Tibial nerve (tissue), 4 donors: ENCODE measurements around the gene NRCAM.

Experiments
- EP300 ChIP-seq, 2 donors: sonication (generic); formaldehyde crosslinking; IDR thresholded peaks; one replicate each; pipeline ENCODE4 v1.6.1; 2017; ENCODE audit warnings: antibody characterized with exemption in 2 of 2, mild to moderate bottlenecking in 1 of 2
- POLR2A ChIP-seq, 2 donors: fragments of 450-650 bp; IDR thresholded peaks; one replicate each; pipeline ENCODE4 v1.6.1; 2017; ENCODE audit warnings: antibody characterized with exemption in 2 of 2, mild to moderate bottlenecking in 2 of 2, moderate library complexity in 2 of 2
- TF ChIP-seq, protein P1 (sequence below), 5 experiments: fragments of 200-600 bp in 3 of 5; fragments of 450-650 bp in 2 of 5; sonication (generic) in 3 of 5; IDR thresholded peaks; one replicate each; pipeline ENCODE4 v1.5.1; 2016 to 2019; ENCODE audit warnings: antibody characterized with exemption in 5 of 5, mild to moderate bottlenecking in 3 of 5, moderate library complexity in 2 of 5

DNA sequence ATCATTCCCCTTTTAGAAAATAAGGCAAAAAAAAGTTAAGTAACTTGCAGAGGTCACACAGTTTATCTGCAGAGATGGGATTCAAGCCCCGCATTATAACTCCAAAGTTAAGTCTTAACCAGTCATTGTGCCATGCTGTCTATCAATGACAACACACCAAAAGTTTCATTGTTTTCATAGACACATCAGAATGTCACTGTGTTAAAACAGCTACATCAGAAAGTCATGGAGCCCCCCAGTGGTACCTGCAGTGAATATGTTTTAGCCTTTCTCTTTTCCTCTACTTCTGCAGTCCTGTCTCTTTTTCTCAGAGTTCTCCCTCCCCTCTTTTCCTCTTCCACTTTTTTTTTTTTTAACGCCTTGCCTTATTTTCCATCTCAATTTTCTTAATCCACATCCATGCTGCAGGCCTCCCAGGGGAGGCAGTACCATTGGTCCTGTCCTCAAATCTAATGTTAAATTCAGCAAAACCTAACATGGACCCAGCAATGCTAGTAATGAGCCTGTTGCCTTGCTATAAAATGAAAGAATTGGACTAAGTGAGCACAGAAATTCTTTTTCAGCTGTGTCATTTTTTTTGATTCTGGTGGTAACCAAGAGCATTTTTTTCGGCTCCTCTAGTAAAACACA, 3.8 kb upstream of the NRCAM start:
- TF ChIP-seq, protein P1, sequence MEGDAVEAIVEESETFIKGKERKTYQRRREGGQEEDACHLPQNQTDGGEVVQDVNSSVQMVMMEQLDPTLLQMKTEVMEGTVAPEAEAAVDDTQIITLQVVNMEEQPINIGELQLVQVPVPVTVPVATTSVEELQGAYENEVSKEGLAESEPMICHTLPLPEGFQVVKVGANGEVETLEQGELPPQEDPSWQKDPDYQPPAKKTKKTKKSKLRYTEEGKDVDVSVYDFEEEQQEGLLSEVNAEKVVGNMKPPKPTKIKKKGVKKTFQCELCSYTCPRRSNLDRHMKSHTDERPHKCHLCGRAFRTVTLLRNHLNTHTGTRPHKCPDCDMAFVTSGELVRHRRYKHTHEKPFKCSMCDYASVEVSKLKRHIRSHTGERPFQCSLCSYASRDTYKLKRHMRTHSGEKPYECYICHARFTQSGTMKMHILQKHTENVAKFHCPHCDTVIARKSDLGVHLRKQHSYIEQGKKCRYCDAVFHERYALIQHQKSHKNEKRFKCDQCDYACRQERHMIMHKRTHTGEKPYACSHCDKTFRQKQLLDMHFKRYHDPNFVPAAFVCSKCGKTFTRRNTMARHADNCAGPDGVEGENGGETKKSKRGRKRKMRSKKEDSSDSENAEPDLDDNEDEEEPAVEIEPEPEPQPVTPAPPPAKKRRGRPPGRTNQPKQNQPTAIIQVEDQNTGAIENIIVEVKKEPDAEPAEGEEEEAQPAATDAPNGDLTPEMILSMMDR (IDR thresholded peaks at IDR 0.05), result peak in 3 of 5 experiments; percentile 30 to 40 (median 30)
- TF ChIP-seq POLR2A (IDR thresholded peaks at IDR 0.05) (no peak), EP300 (IDR thresholded peaks at IDR 0.05) (no peak)
